Immature natural killer cell (primary cell): ENCODE measurements around the gene CD163L1. TPM values are rescaled to one million over a fixed set of nuclear protein-coding genes. Genes with fewer than 3 reads are reported as not detected.

Source experiments
- DNase-seq, 3 donors: peaks; one replicate each; pipeline ENCODE4 v3.0.0; 2022; ENCODE audit warnings: mixed read lengths in 1 of 3
- H3K27ac Mint-ChIP-seq, 6 donors: one replicate each; pipeline ENCODE4 v1.8.0; 2020; ENCODE audit warnings: mixed read lengths in 6 of 6, mild to moderate bottlenecking in 5 of 6, inconsistent platforms in 4 of 6, moderate library complexity in 3 of 6
- H3K27me3 Mint-ChIP-seq, 3 donors: one replicate each; pipeline ENCODE4 v1.8.0; 2020 to 2021; ENCODE audit warnings: low read depth in 3 of 3, mild to moderate bottlenecking in 3 of 3, mixed read lengths in 3 of 3, moderate library complexity in 3 of 3, inconsistent platforms in 1 of 3
- H3K36me3 Mint-ChIP-seq, 3 donors: one replicate each; pipeline ENCODE4 v1.8.0; 2020; ENCODE audit warnings: mixed read lengths in 3 of 3, inconsistent platforms in 2 of 3, mild to moderate bottlenecking in 2 of 3
- H3K4me1 Mint-ChIP-seq, 2 donors: one replicate each; pipeline ENCODE4 v1.8.0; 2020; ENCODE audit warnings: inconsistent platforms in 2 of 2, mild to moderate bottlenecking in 2 of 2, mixed read lengths in 2 of 2, moderate library complexity in 1 of 2
- H3K4me3 Mint-ChIP-seq, 5 donors: one replicate each; pipeline ENCODE4 v1.8.0; 2020; ENCODE audit warnings: mild to moderate bottlenecking in 5 of 5, mixed read lengths in 5 of 5, inconsistent platforms in 3 of 5, moderate library complexity in 3 of 5
- H3K9me3 Mint-ChIP-seq, 6 donors: one replicate each; pipeline ENCODE4 v1.8.0; 2020; ENCODE audit warnings: mild to moderate bottlenecking in 6 of 6, mixed read lengths in 6 of 6, inconsistent platforms in 4 of 6, moderate library complexity in 3 of 6
- polyA plus RNA-seq, 3 donors: library from polyadenylated mRNA; unstranded; fragments of 300-500 nt; fragmentation: Illumina TruSeq; gene quantifications; one replicate each; pipeline ENCODE4 v1.2.3, GENCODE V29; 2021

The CD163L1 gene
- polyA plus RNA-seq, result not detected

DNA sequence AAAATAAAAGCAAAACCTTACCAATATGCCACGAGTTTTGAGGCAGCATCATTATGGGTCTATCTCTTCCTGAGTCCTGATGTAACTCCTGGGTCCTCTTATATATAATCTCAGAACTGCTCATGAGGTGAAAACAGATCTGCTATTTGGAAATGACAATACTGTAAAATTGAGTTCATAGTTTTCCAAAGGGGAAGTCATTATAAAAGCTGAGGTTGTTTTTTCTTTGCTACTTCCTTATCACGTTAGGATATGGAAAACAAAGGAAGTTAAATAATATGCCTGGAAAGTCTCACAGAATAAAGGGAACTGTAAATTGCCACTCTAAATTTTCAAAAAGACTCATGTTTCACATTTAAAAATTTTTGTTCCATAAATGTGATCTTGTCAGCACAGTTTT lies at the start of gene CD163L1:
Gene CD163L1, minus strand, starts transcription at position 78 of the 400 bp plus-strand sequence. Its CDS starts 26 bp downstream, at position 52.
- Mint-ChIP-seq H3K4me1 (peaks cover 7 to 18% of the 10 kb centered on the region in 2 donors), H3K27ac (no peak within 1 kb of the TSS), H3K27me3 (peaks cover 2 to 14% (median 8%) of the 10 kb centered on the region in 3 donors), H3K9me3 (peaks cover 0 to 2% (median 0%) of the 10 kb centered on the region in 6 donors), H3K36me3 (peaks cover 0 to 4% (median 0%) of the 10 kb centered on the region in 3 donors), H3K4me3 (no peak within 1 kb of the TSS)
- DNase-seq, result no peak

DNA sequence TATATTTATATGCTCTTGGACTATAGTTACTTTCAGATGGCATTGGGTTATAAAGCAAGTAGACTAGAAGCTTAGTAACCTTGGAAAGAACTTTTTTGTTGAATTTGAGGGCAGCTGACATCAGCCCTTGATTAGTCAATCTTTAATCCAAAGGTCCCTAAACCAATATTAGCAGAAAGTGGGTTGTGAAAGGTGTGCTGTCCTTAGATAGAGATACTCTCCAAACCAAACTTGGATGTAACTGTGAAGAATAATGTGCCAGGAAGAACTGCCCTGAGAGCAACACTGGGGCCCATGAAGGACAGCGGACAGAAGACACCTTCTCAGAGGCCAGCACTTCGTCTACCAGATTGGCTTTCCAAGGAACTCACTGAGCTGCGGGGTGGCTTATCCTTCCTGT lies 49.1 kb upstream of the CD163L1 start:
- no peak overlapping the region for H3K4me3 Mint-ChIP-seq
- no peaks in the 10 kb centered on the region for H3K36me3 Mint-ChIP-seq
- no peaks in the 10 kb centered on the region for H3K9me3 Mint-ChIP-seq
- H3K27ac Mint-ChIP-seq, result no peak overlapping the region
- peaks cover 5 to 11% (median 10%) of the 10 kb centered on the region in 3 donors for H3K27me3 Mint-ChIP-seq
- no peaks in the 10 kb centered on the region for H3K4me1 Mint-ChIP-seq
- DNase-seq, result no peak

DNA sequence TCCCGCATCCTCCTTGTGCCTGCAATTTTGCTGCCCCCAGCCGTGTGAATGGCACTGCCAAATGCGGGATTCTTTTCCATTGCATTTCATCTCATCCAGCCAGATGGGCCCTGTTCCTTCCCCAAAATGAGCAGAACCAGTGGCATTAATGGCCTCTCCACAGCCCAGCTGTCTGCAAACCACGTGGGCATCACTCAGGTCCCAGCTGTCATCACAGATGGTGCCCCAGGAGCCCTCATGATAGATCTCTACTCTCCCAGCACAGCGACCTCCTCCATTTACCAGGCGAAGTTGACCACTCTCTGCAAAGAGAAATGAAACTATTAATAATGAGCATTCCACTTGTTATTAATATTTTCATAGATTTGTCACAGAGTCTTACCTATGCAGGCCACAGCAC lies 42.6 kb upstream of the CD163L1 start:
- Mint-ChIP-seq H3K36me3 (no peaks in the 10 kb centered on the region), H3K27me3 (peaks cover 0 to 10% (median 7%) of the 10 kb centered on the region in 3 donors), H3K4me3 (no peak overlapping the region), H3K4me1 (no peaks in the 10 kb centered on the region), H3K27ac (no peak overlapping the region), H3K9me3 (no peaks in the 10 kb centered on the region)
- DNase-seq, result no peak

DNA sequence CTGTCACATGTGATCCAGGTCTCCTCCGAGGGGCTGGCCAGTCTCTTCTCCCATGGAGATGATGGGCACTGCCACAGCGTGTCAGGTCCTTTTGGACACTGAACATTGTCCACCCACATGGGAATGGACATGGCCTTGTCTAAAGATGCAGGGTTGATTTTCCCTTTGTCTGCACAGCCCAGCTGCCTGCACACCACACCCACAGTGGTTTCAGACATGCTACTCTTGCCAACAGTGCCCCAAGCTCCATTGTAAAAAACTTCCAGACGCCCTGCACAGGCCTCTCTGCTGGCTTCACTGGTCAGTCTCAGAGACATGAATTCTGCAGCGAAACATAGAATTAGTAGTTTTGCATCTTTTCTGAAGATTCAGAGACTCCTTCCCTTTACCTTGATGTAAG lies 41.1 kb upstream of the CD163L1 start:
- Mint-ChIP-seq H3K4me1 (no peaks in the 10 kb centered on the region), H3K27ac (no peak overlapping the region), H3K4me3 (no peak overlapping the region), H3K27me3 (peaks cover 0 to 10% (median 7%) of the 10 kb centered on the region in 3 donors), H3K9me3 (no peaks in the 10 kb centered on the region), H3K36me3 (no peaks in the 10 kb centered on the region)
- no peak for DNase-seq

DNA sequence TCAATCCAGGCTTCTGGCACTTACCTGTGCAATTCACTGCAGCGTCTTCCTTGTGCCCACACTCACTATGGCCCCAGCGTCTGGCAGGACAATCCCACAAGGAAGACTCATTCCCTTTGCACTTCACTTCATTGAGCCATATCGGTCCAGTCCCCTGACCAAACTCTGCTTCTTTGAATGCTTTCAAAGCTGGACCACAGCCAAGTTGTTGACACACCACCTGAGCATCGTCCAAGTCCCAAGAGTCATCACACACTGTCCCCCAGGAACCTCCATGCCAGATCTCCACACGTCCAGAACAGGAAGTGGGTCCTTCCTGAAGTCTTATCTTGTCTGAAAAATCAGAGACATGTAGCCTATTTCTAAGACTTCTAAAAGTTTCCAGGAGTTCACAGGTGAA lies 39.4 kb upstream of the CD163L1 start:
- Mint-ChIP-seq H3K36me3 (no peaks in the 10 kb centered on the region), H3K27me3 (peaks cover 0 to 10% (median 6%) of the 10 kb centered on the region in 3 donors), H3K4me1 (no peaks in the 10 kb centered on the region), H3K9me3 (no peaks in the 10 kb centered on the region), H3K4me3 (no peak overlapping the region), H3K27ac (no peak overlapping the region)
- no peak for DNase-seq

DNA sequence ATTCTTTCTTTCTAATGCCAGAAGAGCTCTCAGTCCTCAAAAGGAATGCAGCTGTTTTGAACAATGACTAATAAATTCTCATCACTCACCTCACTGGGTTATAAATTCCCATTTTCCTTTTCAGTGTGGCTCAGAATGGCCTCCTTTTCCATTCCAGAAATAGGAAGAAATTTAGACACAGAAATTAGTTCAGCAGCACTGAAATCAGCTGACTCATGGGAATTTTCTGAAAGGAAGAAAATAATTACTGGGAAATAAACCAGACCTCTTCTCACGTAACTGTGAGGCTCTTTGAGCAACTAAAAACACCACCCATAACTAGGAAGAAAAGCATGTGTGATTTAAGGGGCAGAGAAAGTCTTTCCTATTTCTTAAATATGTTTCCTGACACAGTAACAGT lies 35.8 kb upstream of the CD163L1 start:
- no peaks in the 10 kb centered on the region for H3K4me1 Mint-ChIP-seq
- peaks cover 1 to 12% (median 12%) of the 10 kb centered on the region in 3 donors for H3K27me3 Mint-ChIP-seq
- H3K27ac Mint-ChIP-seq, result no peak overlapping the region
- DNase-seq, result no peak
- H3K4me3 Mint-ChIP-seq, result no peak overlapping the region
- no peaks in the 10 kb centered on the region for H3K36me3 Mint-ChIP-seq
- no peaks in the 10 kb centered on the region for H3K9me3 Mint-ChIP-seq

DNA sequence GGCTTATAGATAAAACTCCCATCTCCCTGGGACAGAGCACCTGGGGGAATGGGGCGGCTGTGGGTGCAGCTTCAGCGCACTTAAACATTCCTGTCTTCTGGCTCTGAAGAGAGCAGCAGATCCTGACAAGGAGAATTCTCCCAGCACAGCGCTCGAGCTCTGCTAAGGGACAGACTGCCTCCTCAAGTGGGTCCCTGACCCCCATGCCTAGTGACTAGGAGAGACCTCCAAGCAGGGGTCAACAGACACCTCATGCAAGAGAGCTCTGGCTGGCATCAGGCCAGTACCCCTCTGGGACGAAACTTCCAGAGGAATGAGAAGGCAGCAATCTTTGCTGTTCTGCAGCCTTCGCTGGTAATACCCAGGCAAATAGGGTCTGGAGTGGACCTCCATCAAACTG lies 28.1 kb upstream of the CD163L1 start:
- H3K36me3 Mint-ChIP-seq, result no peaks in the 10 kb centered on the region
- H3K9me3 Mint-ChIP-seq, result peaks cover 0 to 4% (median 2%) of the 10 kb centered on the region in 6 donors
- H3K27ac Mint-ChIP-seq, result no peak overlapping the region
- H3K4me3 Mint-ChIP-seq, result no peak overlapping the region
- H3K4me1 Mint-ChIP-seq, result no peaks in the 10 kb centered on the region
- peaks cover 7 to 20% (median 9%) of the 10 kb centered on the region in 3 donors for H3K27me3 Mint-ChIP-seq
- DNase-seq, result no peak

DNA sequence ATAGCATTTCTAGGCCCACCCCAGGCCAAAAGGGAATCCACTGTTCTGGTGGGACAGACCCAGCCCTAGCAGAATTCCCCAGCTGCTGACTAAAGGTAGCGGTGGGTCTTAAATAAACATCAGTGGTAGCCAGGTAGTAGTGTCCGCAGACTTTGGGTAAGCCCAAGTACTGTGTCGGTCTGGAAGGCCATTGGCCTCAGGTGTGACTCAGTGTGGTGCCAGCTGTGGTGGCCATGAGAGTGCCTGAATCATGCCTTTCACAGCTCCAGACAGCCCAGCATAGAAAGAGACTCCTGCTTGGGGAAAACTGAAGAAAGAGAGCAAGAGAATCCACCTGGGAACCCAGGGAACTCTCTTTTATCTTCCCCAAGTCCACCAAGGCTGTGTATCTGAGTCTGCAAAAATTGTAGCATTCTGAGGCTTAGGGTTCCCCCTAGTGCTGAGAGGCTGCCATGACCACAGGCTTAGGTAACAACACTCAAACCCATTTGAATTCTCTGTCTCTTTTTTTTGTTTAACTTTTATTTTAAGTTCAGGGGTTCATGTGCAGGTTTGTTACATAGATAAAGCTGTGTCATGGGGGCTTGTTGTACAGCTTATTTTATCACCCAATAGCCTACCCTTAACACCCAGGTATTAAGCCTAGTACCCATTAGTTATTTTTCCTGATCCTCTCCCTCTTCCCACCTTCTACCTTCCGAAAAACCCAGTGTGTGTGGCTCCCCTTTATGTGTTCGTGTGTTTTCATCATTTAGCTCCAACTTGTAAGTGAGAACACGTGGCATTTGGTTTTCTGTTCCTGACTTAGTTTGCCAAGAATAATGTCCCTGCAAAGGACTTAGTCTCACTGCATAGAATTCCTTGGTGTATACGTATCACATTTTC lies 16.7 kb upstream of the CD163L1 start:
- Mint-ChIP-seq H3K4me3 (no peak overlapping the region), H3K27me3 (peaks cover 0 to 5% (median 0%) of the 10 kb centered on the region in 3 donors), H3K9me3 (peaks cover 0 to under 1% (median 0%) of the 10 kb centered on the region in 6 donors), H3K4me1 (no peaks in the 10 kb centered on the region), H3K36me3 (no peaks in the 10 kb centered on the region), H3K27ac (no peak overlapping the region)
- DNase-seq, result peak; percentile 7 to 38 (median 37)

DNA sequence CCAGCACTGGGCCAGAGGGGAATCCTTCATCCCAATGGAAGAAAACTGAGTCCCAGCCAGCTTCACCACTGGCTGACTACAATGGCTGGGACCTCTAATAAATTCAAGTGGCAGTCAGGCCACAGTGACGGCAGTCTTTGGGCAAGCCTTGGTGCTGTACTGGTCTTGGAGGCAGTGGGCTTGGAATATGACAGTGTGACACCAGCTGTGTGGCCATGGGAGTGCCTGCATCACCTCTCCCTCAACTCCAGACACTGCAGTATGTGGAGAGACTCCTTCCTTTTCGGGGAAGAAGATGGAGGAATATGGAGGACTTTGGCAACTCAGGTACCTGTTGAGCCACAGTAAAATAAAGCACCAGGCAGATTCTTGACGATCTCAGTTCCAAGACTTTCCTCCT lies 16.0 kb upstream of the CD163L1 start:
- H3K27ac Mint-ChIP-seq, result no peak overlapping the region
- no peak for DNase-seq
- no peaks in the 10 kb centered on the region for H3K4me1 Mint-ChIP-seq

DNA sequence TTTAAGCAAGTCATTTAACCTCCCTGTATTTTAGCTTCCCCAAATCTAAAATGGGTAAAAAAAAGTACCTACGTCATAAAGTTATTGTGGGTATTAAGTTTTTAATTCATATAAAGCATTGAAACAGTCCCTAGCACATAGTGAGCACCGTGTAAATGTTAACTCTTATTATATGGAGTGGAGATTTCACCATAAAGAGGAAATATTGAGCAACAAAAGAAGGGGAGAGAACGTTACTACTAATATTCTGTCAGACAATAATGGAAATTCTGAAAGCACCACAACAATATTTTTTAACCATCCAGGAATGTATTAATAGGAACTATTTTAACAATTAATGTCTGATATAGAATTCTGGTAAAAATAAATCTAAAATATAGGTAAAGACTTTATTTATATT lies 7.8 kb upstream of the CD163L1 start:
- Mint-ChIP-seq H3K27ac (no peak overlapping the region), H3K27me3 (peaks cover 2 to 7% (median 4%) of the 10 kb centered on the region in 3 donors), H3K4me1 (no peaks in the 10 kb centered on the region), H3K9me3 (peaks cover 0 to 2% (median 0%) of the 10 kb centered on the region in 6 donors), H3K4me3 (no peak overlapping the region), H3K36me3 (no peaks in the 10 kb centered on the region)
- no peak for DNase-seq

More for the DNA sequence above, 16.0 kb upstream of the CD163L1 start:
- Mint-ChIP-seq H3K4me3 (no peak overlapping the region), H3K9me3 (no peaks in the 10 kb centered on the region), H3K36me3 (no peaks in the 10 kb centered on the region), H3K27me3 (peaks cover 0 to 2% (median 0%) of the 10 kb centered on the region in 3 donors)

DNA sequence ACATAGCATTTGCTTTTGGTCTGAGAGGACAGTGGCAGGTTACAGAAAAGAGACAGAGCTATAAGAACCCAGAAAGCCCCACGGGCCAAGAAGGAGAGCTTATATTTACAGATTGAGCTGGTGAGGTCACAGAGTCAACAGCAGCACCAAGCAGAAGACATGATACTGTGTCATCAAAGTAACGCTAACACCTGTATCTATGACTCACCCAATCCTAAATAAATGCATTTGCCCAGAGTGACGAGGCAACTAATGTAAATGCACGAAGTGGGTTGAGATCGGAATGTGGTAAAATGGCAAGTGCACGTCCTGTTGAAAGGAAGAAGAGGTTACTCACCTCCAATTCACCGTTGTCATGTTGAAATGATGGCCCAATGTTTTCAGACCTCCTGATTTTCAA lies 6.7 kb upstream of the CD163L1 start:
- Mint-ChIP-seq H3K27ac (no peak overlapping the region), H3K27me3 (peaks cover 2 to 7% (median 4%) of the 10 kb centered on the region in 3 donors), H3K9me3 (peaks cover 0 to 2% (median 0%) of the 10 kb centered on the region in 6 donors), H3K4me1 (no peaks in the 10 kb centered on the region), H3K36me3 (no peaks in the 10 kb centered on the region), H3K4me3 (no peak overlapping the region)
- no peak for DNase-seq

DNA sequence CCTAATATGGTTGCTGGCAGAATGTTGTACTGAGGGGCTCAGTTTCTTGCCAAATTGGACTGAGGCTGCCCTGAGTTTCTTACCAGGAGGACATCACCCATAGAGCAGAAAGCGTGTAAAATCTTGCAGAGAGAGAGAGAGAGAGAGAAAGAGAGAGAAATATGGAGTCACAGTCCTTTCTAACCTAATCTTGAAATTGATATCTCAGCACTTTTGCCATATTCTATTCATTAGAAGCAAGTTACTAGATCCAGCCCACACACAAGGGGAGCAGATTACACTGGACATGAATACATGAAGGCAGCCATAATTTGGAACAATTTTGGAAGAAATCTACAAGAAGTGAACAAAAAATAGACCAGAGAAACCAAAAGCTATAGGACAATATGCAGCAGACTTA lies 4.1 kb upstream of the CD163L1 start:
- no peak for DNase-seq
- H3K4me3 Mint-ChIP-seq, result no peak overlapping the region
- H3K27me3 Mint-ChIP-seq, result peaks cover 0 to 4% (median 3%) of the 10 kb centered on the region in 3 donors
- no peak overlapping the region for H3K27ac Mint-ChIP-seq
- no peaks in the 10 kb centered on the region for H3K4me1 Mint-ChIP-seq
- no peaks in the 10 kb centered on the region for H3K36me3 Mint-ChIP-seq
- no peaks in the 10 kb centered on the region for H3K9me3 Mint-ChIP-seq

DNA sequence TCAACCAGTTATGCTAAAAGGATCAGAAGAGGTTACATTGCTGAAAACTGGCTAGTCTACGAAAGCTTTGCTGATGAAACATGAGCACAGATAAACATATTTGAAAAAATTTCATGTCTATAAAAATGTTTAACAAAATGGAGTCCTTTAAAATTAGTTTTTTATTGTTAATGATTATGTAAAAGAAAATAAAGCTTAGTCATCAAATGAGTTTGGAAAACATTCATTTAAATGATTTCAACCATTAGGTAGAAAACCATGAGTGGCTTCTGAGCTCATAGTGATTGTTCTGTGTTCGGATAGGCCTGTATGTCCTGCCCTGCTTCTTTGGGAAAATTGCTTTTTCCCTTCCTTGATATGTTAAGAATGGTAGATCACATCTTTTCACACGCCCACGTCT lies 584 bp upstream of the CD163L1 start:
- Mint-ChIP-seq H3K27me3 (peaks cover 0 to 9% (median 7%) of the 10 kb centered on the region in 3 donors), H3K4me1 (peaks cover 5 to 15% of the 10 kb centered on the region in 2 donors), H3K36me3 (peaks cover 0 to 3% (median 0%) of the 10 kb centered on the region in 3 donors), H3K27ac (no peak overlapping the region), H3K9me3 (peaks cover 0 to 2% (median 0%) of the 10 kb centered on the region in 6 donors), H3K4me3 (no peak overlapping the region)
- DNase-seq, result no peak

DNA sequence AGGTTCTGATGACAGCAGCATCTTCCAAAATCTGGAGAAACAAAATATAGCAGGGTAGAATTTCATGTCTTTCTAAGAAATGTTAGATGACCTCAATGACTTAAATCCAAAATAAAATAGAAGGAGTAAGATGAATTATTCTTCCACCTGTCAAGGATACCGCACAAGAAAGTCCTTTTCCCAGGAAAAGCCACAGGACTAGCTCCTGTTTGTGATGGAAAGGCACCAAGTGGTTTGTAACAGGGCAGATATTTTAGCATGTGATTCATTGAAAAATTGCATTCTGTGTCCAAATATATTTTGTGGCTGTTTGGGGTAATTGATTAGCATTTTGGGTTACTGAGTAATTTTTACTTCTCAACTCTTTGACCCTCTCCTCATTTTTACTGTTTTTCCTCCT lies 2.7 kb downstream of the CD163L1 start:
- Mint-ChIP-seq H3K4me1 (peaks cover 7 to 18% of the 10 kb centered on the region in 2 donors), H3K36me3 (peaks cover 0 to 4% (median 0%) of the 10 kb centered on the region in 3 donors), H3K27ac (no peak overlapping the region), H3K4me3 (peak overlapping the region in 2 of 5 donors; percentile 25 to 46), H3K27me3 (peaks cover 3 to 16% (median 7%) of the 10 kb centered on the region in 3 donors), H3K9me3 (peaks cover 0 to 2% (median 0%) of the 10 kb centered on the region in 6 donors)
- no peak for DNase-seq
